OCI-M1 (cell line): ENCODE data around the gene ASTL.
"Not testable (repeated sequence)": the region's sequence is repeated elsewhere in the genome, so short reads cannot be mapped to it uniquely, and the experiment has no call there.

ENCODE experiments used
- DNase-seq: peaks from one replicate; lab custom pipeline; 2025; lab: John Stamatoyannopoulos, UW

The ASTL gene

DNA sequence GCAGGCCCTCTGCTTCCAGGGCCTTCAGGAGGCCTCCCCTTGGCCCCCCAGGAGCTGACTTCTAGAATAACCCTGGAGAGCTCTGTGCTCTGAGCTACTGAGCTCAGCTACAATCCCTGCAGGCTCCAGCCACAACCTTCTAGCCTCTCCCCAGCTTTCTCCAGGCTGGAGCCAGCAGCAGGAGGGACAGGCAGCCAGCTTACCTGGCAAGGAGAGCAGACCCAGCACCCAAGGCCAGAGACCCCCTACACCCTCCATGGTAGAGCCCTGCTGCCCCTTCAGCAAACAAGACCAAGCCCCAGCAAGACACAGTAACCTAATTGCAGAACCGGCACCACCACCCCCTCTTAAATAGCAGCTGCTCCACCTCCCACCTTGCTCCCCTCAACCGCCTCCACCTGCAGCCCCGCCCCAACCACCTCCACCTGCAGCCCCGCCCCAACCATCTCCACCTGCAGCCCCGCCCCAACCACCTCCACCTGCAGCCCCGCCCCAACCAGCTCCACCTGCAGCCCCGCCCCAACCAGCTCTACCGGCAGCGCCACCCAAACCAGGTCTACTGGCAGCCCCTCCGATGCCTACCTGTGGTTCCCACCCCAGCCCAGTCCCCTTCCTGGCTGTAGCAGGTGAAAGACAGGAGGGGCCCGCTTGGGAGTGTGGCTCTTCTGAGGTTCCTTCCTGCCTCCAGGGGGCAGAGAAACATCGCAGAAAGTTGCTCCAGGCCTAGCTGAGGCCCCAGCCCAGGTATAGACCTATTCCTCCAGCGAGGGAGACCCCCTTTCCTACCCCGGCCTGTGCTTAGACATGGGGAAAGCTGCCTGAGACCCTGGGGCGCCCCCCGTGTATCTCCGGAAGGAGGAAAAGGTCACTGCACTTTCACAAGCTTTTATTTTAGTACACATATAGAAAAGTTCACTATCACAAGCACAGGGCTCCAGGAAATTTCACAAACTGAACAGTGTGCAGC lies at the start of gene ASTL:
TSS of gene ASTL (minus strand) at position 324 of the 967 bp plus-strand sequence. CDS start at position 258, 66 bp downstream.
- DNase-seq, result peak; percentile 54

DNA sequence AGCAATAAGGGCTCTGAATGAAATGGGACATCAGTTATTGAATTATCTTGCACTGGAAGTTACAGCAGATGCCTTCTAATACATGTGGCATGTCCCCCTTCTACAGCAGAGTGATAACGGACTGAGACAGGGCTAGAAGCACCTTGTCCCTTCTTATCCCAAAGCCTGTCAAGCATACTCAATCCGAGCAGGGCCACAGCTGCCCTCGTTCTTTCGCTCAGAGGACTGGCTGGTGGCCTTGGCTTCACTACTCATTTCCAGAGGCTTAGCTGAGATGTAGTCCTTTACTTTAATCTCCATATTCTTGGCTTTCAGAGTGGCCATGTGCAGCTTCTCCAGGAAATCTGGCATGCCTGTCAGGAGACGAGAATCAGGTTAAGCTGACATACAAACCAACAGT lies 48.3 kb upstream of the ASTL start:
- no peak for DNase-seq

DNA sequence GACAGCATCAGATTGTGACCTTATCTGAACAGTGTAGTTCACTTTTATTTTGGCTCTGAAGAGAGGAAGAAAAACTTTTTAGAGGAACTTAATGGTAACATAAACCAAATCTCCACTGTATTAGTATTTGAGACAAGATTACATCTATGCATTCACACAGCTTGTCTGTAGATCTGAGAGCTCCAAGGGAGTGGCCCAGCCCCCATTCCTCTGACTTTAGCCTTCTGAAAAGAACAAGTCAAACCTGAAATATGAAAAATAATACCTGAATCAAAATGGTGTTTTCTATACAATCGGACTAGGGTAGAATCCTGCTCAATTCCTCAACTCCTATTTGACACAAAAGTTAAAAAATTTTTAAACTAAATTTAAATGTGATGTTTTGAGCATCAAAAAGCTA lies 47.2 kb upstream of the ASTL start:
- no peak for DNase-seq

DNA sequence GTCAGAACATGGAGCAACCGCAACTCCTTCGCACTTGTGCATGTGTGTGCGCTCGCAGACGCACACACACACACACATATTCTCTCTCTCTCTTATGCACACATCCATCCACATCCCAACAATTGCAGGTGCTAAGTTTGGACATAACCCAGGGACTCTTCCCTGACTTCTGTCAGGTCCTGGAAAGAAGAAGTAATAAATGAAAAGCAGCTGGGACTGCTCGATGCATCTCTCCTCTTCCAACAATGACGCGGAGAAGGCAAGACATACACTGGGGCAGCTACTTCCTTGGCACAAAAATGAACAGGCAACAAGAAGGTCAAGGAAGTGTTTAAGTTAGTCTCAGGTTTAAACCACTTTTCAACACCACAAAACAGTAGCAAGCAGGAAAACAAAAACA lies 46.7 kb upstream of the ASTL start:
- DNase-seq, result no peak

DNA sequence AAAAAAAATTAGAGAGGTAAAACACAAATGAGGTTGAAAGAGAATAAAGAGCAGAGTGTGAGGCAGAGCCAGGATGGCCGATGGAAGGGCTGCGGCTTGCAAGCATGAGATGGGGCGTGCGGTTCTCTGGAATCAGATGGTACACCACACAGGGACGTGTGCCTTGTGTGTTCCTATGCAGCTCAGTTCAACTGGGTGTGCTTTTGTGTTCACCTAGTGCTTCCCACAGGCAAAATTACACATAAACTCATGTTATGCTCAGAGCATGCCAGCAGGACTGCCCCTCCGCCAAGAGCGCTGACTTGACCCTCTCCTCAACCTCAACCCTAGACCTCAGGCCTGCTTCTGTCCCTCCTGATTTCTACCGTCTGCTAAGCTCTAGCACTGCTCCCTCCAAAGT lies 45.9 kb upstream of the ASTL start:
- no peak for DNase-seq

DNA sequence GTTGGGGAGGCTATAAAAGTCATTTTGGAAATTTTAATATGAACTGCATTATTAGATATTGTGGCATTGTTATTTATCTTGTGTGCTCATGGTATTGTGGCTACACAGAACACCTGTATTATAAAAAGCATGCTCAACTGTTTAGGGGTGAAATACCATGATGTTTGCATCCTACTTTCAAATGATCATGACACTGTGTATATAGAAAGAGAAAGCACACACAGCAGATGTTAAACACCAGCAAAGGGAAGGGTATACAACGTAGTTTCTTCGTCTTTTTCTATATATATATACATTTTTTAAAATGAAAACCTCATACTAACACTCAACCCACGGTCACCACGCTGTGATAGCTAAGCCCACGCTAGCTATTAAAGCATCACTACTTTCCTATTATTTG lies 43.2 kb upstream of the ASTL start:
- DNase-seq, result no peak

DNA sequence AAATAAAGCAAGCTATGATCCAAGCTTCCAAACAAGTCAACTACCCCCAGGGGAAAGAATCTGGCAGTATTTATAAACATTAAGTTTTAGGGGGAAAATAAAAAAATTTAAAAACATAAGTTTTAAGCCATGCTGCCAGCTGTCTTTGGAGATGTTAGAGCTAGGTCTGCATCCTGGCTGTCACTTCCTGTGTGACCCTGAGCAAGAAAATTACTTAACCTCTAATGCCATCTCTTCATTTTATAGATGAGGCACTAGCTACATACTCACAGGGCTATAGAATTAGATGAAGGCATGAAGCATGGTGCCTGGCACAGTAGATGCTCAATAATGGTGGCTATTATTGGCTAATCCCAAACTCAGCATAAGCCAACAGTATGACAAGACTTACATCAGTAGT lies 42.2 kb upstream of the ASTL start:
- no peak for DNase-seq

DNA sequence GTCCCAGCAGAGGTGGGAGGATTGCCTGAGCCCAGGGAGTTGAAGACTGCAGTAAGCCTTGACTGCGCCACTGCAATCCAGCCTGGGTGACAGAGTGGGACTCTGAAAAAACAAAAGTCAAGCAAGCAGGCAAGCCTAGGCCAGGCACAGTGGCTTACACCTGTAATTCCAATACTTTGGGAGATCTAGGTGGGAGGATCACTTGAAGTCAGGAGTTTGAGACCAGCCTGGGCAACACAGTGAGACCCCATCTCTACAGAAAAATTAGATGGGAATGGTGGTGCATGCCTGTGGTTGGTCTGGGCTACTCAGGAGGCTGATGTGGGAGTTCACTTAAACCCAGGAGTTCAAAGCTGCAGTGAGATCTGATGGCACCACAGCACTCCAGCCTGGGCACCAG lies 41.7 kb upstream of the ASTL start:
- DNase-seq, result no peak

DNA sequence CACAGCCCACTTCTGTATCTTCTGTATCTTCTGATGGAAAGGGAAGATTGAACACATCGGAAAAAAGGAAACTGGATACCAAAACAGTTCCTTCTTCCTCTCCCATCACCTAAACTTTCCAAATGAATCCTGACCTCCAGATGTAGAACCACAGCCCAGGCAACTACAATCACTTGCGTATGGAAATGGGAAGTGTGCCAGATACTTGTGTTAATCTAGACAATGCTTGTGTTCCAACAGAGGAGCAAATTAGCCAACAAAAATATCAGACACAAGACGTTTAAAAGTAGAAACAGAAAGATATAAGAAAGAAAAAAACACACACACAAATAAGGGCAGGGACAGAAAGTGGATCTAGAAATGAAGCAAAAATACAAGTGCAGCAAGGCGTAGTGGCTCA lies 38.4 kb upstream of the ASTL start:
- DNase-seq, result no peak

DNA sequence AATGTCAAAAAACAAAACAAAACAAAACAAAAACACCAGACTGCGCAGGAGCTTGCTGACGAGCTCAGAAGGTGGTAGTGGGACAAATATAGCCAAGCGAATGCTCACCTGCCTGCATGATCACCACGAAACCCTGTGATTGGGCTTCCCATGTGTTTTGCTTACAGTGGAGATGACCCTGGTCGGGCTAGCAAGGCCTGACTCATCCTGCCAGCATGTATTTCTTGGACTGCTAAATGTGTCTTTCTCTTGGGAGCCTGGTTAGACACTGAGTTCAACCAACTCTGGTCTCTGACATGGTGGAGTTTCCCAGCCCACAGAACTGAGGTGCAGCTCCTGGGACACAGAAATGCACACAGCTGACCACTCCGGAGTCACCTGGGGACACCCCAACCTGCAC lies 37.6 kb upstream of the ASTL start:
- DNase-seq, result no peak

DNA sequence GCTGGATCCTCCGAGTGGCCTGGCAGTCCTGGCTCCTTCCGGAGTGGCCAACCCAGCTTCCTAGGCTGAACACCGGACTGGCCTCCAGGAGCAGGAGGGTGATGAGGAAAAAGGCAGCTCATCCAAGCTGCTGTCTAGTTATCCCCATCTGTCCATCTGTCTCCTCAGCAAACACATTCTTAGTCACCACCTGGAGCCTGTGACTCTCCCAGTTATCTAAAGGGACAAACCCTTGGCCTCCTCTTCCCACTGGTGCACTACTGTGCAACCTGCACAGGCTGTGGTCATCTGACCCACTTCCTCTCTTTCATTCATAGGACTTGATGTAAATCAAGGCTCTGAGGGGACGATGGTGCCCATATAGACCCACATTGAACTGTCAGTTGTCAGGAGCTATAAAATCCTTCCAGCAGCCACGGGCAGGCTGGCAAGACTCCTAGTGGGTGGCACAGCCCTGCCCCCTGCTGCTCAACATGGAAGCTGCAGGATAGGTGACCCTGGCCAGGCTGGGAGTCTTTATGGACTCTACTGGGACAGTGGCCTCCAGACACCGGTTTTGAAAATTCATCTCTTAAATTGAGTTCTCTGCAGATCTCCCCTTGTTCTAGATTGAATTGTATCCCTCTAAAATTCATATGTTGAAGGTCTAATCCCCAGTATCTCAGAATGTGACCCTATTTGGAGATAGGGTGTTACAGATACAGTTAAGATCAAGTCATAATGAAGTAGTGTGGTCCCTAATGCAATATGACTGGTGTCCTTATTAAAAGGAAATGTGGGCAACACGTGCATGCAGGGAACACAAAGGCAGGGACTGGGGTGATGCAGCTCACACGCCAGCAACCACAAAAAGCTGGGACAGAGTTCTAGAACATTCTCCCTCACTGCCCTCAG lies 36.2 kb upstream of the ASTL start:
- peak; percentile 81 for DNase-seq

DNA sequence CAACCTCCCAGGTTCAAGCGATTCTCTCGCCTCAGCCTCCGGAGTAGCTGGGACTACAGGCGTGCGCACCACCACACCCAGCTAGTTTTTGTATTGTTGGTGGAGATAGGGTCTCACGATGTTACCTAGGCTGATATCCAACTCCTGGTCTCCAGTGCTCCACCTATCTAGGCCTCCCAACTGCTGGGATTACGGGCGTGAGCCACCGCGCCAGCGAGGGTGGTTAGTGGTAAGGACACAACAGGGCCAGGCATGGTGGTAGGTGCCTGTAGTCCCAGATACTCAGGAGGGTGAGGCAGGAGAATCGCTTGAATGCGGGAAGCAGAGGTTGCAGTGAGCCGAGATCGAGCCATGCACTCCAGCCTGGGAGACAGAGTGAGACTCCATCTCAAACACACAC lies 33.5 kb upstream of the ASTL start:
- DNase-seq, result no peak

DNA sequence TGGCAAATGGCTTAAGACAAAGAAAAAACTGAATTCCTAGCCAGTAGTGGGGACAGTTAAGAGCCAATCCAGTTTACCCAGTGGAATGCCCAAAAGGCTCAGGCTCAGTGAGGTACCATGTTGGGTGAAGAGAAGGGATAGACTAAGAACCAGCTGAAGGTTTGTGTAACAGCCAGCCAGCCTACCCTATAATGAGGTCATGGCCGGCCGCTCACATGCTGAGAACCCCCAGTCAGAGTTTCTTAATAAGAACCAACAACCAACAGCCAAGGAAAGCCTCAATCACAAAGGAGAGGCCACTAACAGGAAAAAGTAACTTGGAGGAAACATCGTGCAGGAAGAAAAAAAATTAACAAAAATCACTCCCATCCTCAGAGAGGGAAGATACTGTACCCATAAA lies 32.3 kb upstream of the ASTL start:
- DNase-seq, result no peak

DNA sequence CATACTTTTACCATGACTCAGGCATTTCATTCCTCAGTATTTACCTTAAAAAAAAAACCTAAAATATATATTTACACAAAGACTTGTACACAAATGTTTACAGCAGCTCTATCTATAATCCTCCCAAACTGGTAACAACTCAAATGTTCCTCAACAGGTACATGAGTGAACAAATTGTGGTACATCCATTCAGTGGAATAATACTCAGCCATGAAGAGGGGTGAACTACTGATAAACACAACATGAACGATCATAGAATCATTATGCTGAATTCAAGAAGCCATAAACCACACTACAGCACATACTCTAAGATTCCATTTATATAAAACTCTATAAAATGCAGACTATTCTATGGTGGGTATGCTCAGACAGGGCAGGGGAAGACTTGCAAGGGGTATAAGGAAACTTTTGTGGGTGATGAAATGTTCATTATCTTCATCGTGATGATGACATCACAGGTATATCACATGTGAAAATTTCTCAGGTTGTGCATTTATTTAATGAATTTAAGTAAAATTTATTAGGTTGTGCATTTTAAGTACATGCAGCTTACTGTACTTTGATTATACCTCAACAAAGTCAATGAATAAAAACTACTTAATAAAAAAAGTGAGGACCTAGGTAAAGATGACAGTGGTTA lies 31.7 kb upstream of the ASTL start:
- DNase-seq, result no peak

DNA sequence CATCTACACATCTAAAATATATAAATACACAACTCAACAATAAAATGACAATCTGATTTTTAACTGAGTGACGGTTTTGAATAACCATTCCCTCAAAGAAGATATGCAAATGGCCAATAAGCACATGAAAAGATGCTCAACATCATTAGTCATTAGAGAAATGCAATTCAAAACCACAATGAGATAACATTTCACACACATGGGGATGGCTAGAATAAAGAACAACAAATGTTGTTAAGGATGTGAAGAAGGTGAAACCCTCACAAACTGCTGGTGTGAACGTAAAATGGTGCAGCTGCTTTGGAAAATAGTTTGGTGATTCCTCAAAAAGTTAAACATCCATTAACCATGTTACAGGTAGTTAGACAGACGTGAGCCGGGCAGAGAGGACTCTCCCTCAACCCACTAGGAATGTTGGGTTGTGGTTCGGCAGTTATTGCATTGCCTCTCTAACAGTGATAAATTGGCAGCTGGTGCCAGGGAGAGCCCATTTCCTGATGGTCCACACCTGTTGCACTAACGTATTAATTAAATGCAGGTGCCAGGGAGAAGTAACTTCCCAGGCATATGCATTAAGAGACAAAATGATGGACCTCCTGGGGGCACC lies 29.2 kb upstream of the ASTL start:
- no peak for DNase-seq

DNA sequence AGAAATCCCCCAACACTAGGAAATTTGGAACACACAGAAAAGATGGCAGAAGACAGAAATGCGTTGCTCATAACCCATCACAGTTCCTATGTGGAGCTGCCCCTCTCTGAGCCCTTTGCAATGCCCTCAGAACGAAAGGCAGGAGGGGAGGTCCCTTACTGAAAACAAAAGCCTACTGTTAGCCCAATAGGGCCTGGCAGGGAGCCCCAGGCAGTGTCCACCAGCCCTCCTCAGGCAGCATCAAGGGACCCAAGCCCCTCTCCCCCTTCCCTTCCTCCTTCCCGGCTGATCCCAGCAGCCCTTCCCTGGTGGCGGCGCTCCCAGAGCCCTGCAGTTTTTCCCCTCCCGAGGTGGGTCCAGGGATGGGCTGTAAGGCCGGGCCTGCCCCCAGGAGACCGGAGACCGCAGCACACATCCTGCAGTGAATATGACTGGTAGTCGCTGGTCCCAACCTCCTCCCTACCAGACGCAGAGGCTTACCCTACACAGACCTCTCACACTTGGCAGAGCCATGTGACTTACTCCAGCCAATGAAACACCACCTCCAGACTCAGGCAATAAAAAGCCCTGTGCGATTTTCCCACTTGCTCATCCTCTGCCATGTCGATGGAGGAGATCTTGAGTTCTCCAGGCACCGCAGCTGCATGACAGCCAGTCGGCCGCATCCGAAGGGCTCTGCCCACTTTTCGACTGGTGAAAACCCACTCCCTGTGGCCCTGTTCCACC lies 26.3 kb upstream of the ASTL start:
- DNase-seq, result no peak

DNA sequence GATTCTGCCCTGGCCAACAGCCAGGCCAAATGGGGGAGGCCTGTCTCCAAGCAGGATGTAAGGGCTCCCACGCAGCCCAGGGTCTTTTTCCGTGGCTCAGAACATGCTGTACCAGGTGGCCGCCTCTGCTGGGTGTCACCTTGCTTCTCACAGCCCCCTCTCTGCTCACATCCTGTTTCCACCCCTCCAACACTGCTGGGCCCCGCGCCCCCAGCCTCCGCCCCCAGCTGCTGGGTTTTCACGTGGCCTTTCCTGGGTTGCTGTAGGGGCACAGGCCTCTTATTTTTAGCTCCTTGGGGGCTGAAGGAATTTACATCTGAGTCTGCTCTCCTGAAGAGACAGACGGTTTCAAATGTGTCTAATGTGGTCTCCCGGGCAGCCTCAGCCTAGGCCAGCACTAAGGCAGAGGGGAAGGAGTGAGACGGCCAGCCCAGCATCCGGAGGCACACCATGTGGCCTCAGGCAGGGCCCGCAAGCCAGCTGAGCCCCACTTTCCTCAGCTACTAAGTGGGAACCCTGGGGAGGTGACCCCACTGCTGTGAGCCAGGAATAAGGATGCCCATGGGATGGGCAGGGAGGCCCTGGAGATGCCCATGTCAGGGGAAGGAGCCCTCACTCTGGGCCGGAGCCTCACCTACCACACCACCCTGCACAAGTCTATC lies 25.6 kb upstream of the ASTL start:
- DNase-seq, result no peak

DNA sequence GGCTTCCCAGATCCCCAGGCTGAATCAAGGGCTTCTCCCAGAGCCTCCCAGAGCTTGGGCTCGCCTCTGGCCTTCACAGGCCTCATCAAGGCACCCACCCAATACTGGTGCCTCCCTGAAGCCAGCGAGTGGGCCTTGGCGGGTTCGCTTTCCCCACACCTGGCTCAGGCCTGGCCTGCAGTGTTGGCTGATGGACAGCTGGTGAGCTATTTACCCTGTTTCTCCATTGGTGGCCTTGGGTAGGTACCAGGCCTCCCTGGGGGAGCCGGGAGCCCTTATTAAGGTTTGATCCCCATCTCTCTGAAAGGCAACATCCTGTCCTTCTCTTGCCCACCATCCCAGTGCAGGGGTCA lies 25.1 kb upstream of the ASTL start:
- DNase-seq, result no peak

DNA sequence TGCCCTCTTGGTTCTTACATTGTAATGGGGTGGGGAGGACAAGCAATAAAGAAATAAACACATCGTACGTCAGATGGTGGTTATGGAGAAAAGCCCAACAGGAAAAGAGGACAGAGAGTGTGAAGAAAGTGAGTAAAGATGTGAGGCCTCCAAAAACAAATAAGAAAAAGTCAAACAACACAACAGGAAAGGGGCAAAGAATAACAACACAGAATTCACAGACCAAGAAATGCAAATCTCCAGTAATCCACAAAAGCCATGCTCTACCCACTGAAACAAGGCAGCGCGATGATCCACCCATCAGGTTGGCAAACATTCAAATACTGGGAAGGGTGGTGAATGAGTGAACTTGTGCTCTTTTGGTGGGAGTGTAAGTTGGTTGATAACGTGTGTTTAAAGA lies 23.6 kb upstream of the ASTL start:
- DNase-seq, result no peak

DNA sequence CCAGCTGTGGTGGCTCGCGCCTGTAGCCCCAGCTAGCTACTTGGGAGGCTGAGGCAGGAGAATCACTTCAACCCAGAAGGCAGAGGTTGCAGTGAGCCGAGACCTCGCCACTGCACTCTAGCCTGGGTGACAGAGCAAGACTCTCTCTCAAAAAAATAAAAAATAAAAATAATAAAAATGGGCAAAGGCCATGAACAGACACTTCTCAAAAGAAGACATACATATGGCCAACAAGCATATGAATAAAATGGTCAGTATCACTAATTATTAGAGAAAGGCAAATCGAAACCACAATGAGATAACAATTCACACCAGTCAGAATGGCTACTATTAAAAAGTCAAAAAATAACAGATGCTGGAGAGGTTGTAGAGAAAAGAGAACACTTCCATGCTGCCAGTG lies 22.1 kb upstream of the ASTL start:
- not testable (repeated sequence) for DNase-seq
